ENCODE data around the gene FILIP1L.

The FILIP1L gene

GRCh38 chr3:99953596-99953995 lies 160.7 kb downstream of the FILIP1L start:
- no peak for DNase-seq (ENCODE audit: low read depth, low spot score)

- no peak for DNase-seq (ENCODE audit: low read depth, low spot score)
Observed at GRCh38 chr3:99952306-99952705, 162.0 kb downstream of the FILIP1L start.

GRCh38 chr3:99951701-99952100 lies 162.6 kb downstream of the FILIP1L start:
- no peak for DNase-seq (ENCODE audit: low read depth, low spot score)

GRCh38 chr3:99950921-99951320 lies 163.4 kb downstream of the FILIP1L start:
- DNase-seq (ENCODE audit: low read depth, low spot score) = no peak

GRCh38 chr3:99949956-99950670 lies 164.2 kb downstream of the FILIP1L start:
- no peak for DNase-seq (ENCODE audit: low read depth, low spot score)

- no peak for DNase-seq (ENCODE audit: low read depth, low spot score)
Observed at GRCh38 chr3:99948467-99949089, 165.7 kb downstream of the FILIP1L start.

- DNase-seq (ENCODE audit: low read depth, low spot score) = no peak
Observed at GRCh38 chr3:99947356-99947755, 166.9 kb downstream of the FILIP1L start.

- no peak for DNase-seq (ENCODE audit: low read depth, low spot score)
Observed at GRCh38 chr3:99945328-99945995, 168.8 kb downstream of the FILIP1L start.

GRCh38 chr3:99943931-99944761 lies 170.2 kb downstream of the FILIP1L start:
- DNase-seq (ENCODE audit: low read depth, low spot score) = no peak

- DNase-seq (ENCODE audit: low read depth, low spot score) = no peak
Observed at GRCh38 chr3:99941211-99941610, 173.1 kb downstream of the FILIP1L start.

- DNase-seq (ENCODE audit: low read depth, low spot score) = no peak
Observed at GRCh38 chr3:99940350-99940749, 174.0 kb downstream of the FILIP1L start.

- DNase-seq (ENCODE audit: low read depth, low spot score) = no peak
Observed at GRCh38 chr3:99939876-99940275, 174.4 kb downstream of the FILIP1L start.

GRCh38 chr3:99938270-99938911 lies 175.9 kb downstream of the FILIP1L start:
- no peak for DNase-seq (ENCODE audit: low read depth, low spot score)

- DNase-seq (ENCODE audit: low read depth, low spot score) = no peak
Observed at GRCh38 chr3:99934975-99935797, 179.1 kb downstream of the FILIP1L start.

GRCh38 chr3:99933971-99934750 lies 180.1 kb downstream of the FILIP1L start:
- no peak for DNase-seq (ENCODE audit: low read depth, low spot score)

GRCh38 chr3:99931059-99931458 lies 183.2 kb downstream of the FILIP1L start:
- no peak for DNase-seq (ENCODE audit: low read depth, low spot score)

- no peak for DNase-seq (ENCODE audit: low read depth, low spot score)
Observed at GRCh38 chr3:99929745-99930139, 184.6 kb downstream of the FILIP1L start.

GRCh38 chr3:99928771-99929744 lies 185.2 kb downstream of the FILIP1L start:
- DNase-seq (ENCODE audit: low read depth, low spot score) = no peak
